GM18526 (cell line): ENCODE measurements around the gene INHBE.

Source experiments
- POLR2A ChIP-seq: IDR thresholded peaks from 3 replicates; pipeline ENCODE4 v1.6.1; 2011; ENCODE audit not compliant: insufficient read length; ENCODE audit errors: extremely low read depth

The INHBE gene

GRCh38 chr12:57434517-57435223, 20.4 kb upstream of the INHBE start, which contains the start of gene INHBC:
Gene INHBC, plus strand, starts transcription at chr12:57434784. Its CDS starts 103 bp downstream, at chr12:57434887.
- TF ChIP-seq POLR2A, result no peak

GRCh38 chr12:57435293-57435692, 19.8 kb upstream of the INHBE start:
- TF ChIP-seq POLR2A, result no peak

GRCh38 chr12:57438400-57438799, 16.7 kb upstream of the INHBE start:
- no peak for TF ChIP-seq POLR2A

- TF ChIP-seq POLR2A, result no peak
Measured at GRCh38 chr12:57439762-57440266, 15.3 kb upstream of the INHBE start.

- TF ChIP-seq POLR2A, result no peak
Measured at GRCh38 chr12:57441846-57442427, 13.2 kb upstream of the INHBE start.

- no peak for TF ChIP-seq POLR2A
Measured at GRCh38 chr12:57444744-57445143, 10.4 kb upstream of the INHBE start.

- no peak for TF ChIP-seq POLR2A
Measured at GRCh38 chr12:57446292-57446960, 8.7 kb upstream of the INHBE start.

GRCh38 chr12:57448669-57449068, 6.4 kb upstream of the INHBE start:
- no peak for TF ChIP-seq POLR2A

- no peak for TF ChIP-seq POLR2A
Measured at GRCh38 chr12:57449375-57449774, 5.7 kb upstream of the INHBE start.

- TF ChIP-seq POLR2A, result no peak
Measured at GRCh38 chr12:57450057-57450456, 5.0 kb upstream of the INHBE start.

GRCh38 chr12:57451233-57451778, 3.8 kb upstream of the INHBE start:
- no peak for TF ChIP-seq POLR2A

GRCh38 chr12:57452181-57452936, 2.7 kb upstream of the INHBE start:
- TF ChIP-seq POLR2A, result no peak

- TF ChIP-seq POLR2A, result no peak
Measured at GRCh38 chr12:57452937-57453509, 2.1 kb upstream of the INHBE start.

- no peak for TF ChIP-seq POLR2A
Measured at GRCh38 chr12:57454213-57454565, 918 bp upstream of the INHBE start.
